Astrocyte (in vitro differentiated cells and primary cell): ENCODE results near the gene SVBP.

ENCODE experiments used
- CTCF ChIP-seq: IDR thresholded peaks from 2 replicates; pipeline ENCODE4 v1.5.1; 2011; ENCODE audit warnings: low read depth, mild to moderate bottlenecking, inconsistent platforms, low read length, moderate library complexity; ENCODE audit not compliant: insufficient read depth
- EZH2 ChIP-seq: IDR thresholded peaks from 2 replicates; pipeline ENCODE4 v1.6.1; 2012; ENCODE audit warnings: mild to moderate bottlenecking, low read length, inconsistent platforms; ENCODE audit not compliant: insufficient read depth

GRCh38 chr1:42807056-42807668, 10.0 kb downstream of the SVBP start:
- no peak for TF ChIP-seq CTCF
- TF ChIP-seq EZH2 = no peak
